Activated B cell treated with CpG ODN at 0.5 μM for 24 hours (primary cell): ENCODE data around the gene BMP15. TPM values are rescaled to one million over a fixed set of nuclear protein-coding genes. Genes with fewer than 3 reads are reported as not detected.

ENCODE experiments used
- ATAC-seq: fragments of 200-7000 bp; cut with Tn5 transposase; one replicate; pipeline ENCODE4 v1.10.0; 2021; ENCODE audit warnings: low read depth, mild to moderate bottlenecking, moderate library complexity
- CTCF ChIA-PET: fragments of 350-600 bp; sonication (Branson Sonifier 250); formaldehyde crosslinking; loops from one replicate; lab custom pipeline; 2021; ENCODE audit warnings: antibody characterized with exemption; lab: Charles Lee
- POLR2A ChIA-PET: fragments of 350-600 bp; sonication (Branson Sonifier 250); formaldehyde crosslinking; loops from one replicate; lab custom pipeline; 2021; ENCODE audit warnings: antibody characterized with exemption; lab: Charles Lee
- DNase-seq: peaks from one replicate; pipeline ENCODE4 v3.0.0; 2022
- H3K27ac Mint-ChIP-seq: one replicate; pipeline ENCODE4 v1.8.0; 2020; ENCODE audit warnings: mixed read lengths
- H3K27me3 Mint-ChIP-seq: one replicate; pipeline ENCODE4 v1.8.0; 2021; ENCODE audit warnings: mixed read lengths
- H3K36me3 Mint-ChIP-seq: one replicate; pipeline ENCODE4 v1.8.0; 2021; ENCODE audit warnings: low read depth, mixed read lengths
- H3K4me1 Mint-ChIP-seq: one replicate; pipeline ENCODE4 v1.8.0; 2021; ENCODE audit warnings: mixed read lengths
- H3K4me3 Mint-ChIP-seq: one replicate; pipeline ENCODE4 v1.8.0; 2020; ENCODE audit warnings: mild to moderate bottlenecking, mixed read lengths
- H3K9me3 Mint-ChIP-seq: one replicate; pipeline ENCODE4 v1.8.0; 2020; ENCODE audit warnings: mixed read lengths
- intact Hi-C: fragments of 100-400 bp; cut with micrococcal nuclease; formaldehyde crosslinking; loops from one replicate; pipeline ENCODE4 v1.15.1; 2024
- total RNA-seq: library from RNA; stranded (reverse); gene quantifications from 2 replicates; pipeline ENCODE4 v1.2.3, GENCODE V29; 2022
- TF ChIP-seq, protein P1 (sequence below): fragments of 200-600 bp; IDR thresholded peaks from one replicate; pipeline ENCODE4 v1.8.0; 2022; ENCODE audit warnings: antibody characterized with exemption, mild to moderate bottlenecking

The BMP15 gene
- total RNA-seq, 1 donor from 2014 or later: not detected

DNA sequence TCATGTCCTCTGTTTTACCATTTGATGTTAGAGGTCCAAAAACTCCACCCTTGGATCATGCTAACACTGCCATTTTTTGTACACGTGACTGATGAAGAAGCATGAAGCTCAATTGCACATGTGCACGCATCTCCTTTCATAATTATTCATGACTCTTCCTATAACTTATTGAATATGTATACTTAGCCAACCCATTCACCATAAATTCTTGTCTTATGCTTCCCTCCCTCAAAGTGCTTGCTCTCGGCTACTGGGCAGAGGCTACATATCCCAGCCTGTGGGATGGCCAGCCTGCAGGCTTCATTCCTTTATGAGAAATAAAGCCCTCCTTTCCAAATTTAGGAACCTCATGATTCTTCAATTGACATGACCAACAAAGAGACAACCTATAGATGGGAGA, 17.5 kb upstream of the BMP15 start:
- Mint-ChIP-seq H3K36me3 (no peaks in the 10 kb centered on the region), H3K27ac (no peak overlapping the region)
- no peak for ATAC-seq

DNA sequence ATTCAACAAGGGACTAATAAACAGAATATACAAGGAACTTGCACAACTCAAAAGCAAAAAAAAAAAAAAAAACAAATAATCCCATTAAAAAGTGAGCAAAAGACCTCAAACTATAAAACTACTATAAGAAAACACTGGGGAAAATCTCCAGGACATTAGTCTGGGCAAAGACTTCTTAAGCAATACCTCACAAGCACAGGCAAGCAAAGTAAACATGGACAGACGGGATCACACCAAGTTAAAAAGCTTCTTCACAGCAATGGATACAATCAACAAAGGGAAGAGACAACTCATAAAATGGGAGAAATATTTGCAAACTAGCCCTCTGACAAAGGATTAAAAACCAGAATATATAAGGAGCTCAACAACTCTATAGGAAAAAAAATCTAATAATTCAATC, 17.1 kb upstream of the BMP15 start:
- Mint-ChIP-seq H3K27ac (no peak overlapping the region), H3K36me3 (no peaks in the 10 kb centered on the region), H3K27me3 (no peaks in the 10 kb centered on the region), H3K4me1 (no peaks in the 10 kb centered on the region), H3K9me3 (peaks cover 5% of the 10 kb centered on the region), H3K4me3 (no peak overlapping the region)
- TF ChIP-seq, protein P1, sequence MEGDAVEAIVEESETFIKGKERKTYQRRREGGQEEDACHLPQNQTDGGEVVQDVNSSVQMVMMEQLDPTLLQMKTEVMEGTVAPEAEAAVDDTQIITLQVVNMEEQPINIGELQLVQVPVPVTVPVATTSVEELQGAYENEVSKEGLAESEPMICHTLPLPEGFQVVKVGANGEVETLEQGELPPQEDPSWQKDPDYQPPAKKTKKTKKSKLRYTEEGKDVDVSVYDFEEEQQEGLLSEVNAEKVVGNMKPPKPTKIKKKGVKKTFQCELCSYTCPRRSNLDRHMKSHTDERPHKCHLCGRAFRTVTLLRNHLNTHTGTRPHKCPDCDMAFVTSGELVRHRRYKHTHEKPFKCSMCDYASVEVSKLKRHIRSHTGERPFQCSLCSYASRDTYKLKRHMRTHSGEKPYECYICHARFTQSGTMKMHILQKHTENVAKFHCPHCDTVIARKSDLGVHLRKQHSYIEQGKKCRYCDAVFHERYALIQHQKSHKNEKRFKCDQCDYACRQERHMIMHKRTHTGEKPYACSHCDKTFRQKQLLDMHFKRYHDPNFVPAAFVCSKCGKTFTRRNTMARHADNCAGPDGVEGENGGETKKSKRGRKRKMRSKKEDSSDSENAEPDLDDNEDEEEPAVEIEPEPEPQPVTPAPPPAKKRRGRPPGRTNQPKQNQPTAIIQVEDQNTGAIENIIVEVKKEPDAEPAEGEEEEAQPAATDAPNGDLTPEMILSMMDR: no peak
- ChIA-PET CTCF (no interaction called here), POLR2A (no interaction called here)
- DNase-seq (no peak), ATAC-seq (no peak)
- intact Hi-C loops: no loop called here

More for the DNA sequence above, 17.5 kb upstream of the BMP15 start:
- CTCF ChIA-PET: no interaction called here
- intact Hi-C loops: no loop called here
- DNase-seq: no peak
- Mint-ChIP-seq H3K4me1 (no peaks in the 10 kb centered on the region), H3K9me3 (peaks cover 5% of the 10 kb centered on the region), H3K27me3 (no peaks in the 10 kb centered on the region), H3K4me3 (no peak overlapping the region)
- TF ChIP-seq, protein P1: no peak
- POLR2A ChIA-PET: no interaction called here

DNA sequence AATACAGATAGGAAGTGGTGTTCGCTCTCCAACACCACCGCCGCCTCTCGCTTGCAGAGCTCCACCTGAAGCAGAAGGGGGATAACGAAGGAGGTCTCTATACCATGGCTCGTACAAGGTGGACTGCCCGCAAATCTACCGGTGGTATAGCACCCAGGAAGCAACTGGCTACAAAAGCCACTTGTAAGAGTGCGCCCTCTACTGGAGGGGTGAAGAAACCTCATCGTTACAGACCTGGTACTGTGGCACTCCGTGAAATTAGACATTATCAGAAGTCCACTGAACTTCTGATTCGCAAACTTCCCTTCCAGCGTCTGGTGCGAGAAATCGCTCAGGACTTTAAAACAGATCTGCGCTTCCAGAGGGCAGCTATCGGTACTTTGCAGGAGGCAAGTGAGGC, 5.2 kb upstream of the BMP15 start:
- POLR2A ChIA-PET: no interaction called here
- DNase-seq (no peak), ATAC-seq (no peak)
- TF ChIP-seq, protein P1: no peak
- Mint-ChIP-seq H3K36me3 (no peaks in the 10 kb centered on the region), H3K4me3 (no peak overlapping the region), H3K27ac (no peak overlapping the region), H3K9me3 (no peaks in the 10 kb centered on the region), H3K27me3 (no peaks in the 10 kb centered on the region), H3K4me1 (no peaks in the 10 kb centered on the region)
- intact Hi-C loops: no loop called here
- CTCF ChIA-PET: no interaction called here

DNA sequence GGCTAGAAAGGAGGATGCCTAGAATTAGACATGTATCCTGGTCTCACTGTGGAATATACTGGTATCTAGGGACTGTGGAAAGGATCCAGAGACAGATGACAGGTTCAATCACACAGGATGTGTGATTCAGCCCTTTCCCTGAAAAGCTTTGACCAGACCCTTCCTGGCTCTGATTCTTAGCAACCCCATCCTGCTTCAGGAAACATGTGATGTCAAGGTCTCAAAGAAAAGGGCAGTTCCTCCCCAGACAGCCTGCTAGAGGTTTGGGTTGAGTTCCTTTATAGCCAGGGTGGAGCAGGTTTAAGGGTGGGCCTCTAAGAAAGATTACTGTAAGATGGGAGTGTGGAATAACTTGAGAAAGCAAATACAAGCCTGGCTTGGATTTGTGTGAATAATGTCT, 3.0 kb downstream of the BMP15 start:
- H3K27ac Mint-ChIP-seq: no peak overlapping the region
- no peaks in the 10 kb centered on the region for H3K9me3 Mint-ChIP-seq
- H3K4me1 Mint-ChIP-seq: no peaks in the 10 kb centered on the region
- intact Hi-C loops: no loop called here
- DNase-seq (no peak), ATAC-seq (no peak)
- H3K27me3 Mint-ChIP-seq: no peaks in the 10 kb centered on the region
- TF ChIP-seq, protein P1: no peak
- H3K36me3 Mint-ChIP-seq: no peaks in the 10 kb centered on the region
- no peak overlapping the region for H3K4me3 Mint-ChIP-seq
- ChIA-PET POLR2A (no interaction called here), CTCF (no interaction called here)

DNA sequence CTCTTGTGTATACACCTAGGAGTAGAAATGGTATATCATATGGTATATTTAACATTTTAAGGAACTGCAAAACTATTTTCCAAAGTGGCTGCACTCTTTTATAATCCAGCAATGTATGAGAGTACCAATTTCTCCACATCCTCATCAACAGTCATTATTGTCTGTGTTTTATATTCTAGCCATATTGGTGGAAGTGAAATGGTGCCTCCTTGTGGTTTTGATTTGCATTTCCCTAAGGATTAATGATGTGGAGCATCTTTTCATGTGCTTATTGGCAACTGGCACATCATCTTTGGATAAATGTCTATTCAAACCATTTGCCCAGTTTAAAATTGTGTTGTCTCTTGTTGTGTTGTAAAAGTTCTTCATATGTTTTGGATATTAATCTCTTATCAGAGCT, 9.6 kb downstream of the BMP15 start:
- ATAC-seq: no peak
- CTCF ChIA-PET: no interaction called here

More for the DNA sequence above, 9.6 kb downstream of the BMP15 start:
- intact Hi-C loops: no loop called here
- H3K9me3 Mint-ChIP-seq: no peaks in the 10 kb centered on the region
- no peaks in the 10 kb centered on the region for H3K36me3 Mint-ChIP-seq
- H3K27me3 Mint-ChIP-seq: no peaks in the 10 kb centered on the region
- TF ChIP-seq, protein P1: no peak
- H3K4me3 Mint-ChIP-seq: no peak overlapping the region
- H3K27ac Mint-ChIP-seq: no peak overlapping the region
- POLR2A ChIA-PET: no interaction called here
- DNase-seq: no peak
- H3K4me1 Mint-ChIP-seq: no peaks in the 10 kb centered on the region
